ENCODE measurements around the gene SDHC.
A peak's percentile ranks its signal among the peaks of the same experiment; 100 is the strongest.
"Not testable (repeated sequence)": the region's sequence is repeated elsewhere in the genome, so short reads cannot be mapped to it uniquely, and the experiment has no call there.

Gene SDHC

DNA sequence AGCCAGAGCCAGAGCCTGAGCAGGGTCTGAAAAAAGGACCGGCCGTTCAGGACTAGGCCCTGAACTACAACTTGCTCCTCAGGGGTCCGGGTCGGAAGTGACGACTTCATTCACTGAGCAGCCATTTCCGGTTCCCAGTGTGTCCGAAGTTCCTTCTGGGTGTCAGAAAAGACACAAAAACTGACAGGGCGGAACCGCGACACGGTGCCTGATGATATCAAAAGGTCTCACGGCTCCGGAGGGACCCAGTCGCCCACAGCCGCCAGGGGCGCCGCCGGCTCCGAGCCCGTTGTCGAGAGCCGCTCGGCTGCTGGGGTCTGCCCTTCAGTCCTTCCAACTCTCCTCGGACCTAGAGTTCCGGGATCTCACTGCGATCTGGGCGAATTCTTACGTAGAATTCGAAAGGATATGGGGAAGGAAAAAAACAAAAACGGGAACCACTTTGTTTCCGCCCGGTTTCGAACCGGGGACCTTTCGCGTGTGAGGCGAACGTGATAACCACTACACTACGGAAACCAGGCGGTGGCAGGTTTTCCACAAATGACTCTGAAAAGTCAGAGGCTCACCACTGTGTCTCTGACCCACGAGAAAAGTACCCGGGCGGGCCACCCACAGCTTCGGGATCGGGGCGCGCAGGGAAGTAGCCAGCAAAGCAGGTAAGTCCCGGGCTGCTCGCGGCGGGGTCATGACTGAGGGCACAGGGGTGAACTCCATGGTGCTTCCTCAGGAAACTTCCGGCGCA, 85.2 kb downstream of the SDHC start:
- peak; percentile 89 for DNase-seq
- Mint-ChIP-seq H3K27me3 (ENCODE audit: low read depth, poor library complexity) (peaks cover 41% of the 10 kb centered on the region), H3K4me3 (peak overlapping the region; percentile 97), H3K9me3 (peaks cover 22% of the 10 kb centered on the region), H3K4me1 (peaks cover 17% of the 10 kb centered on the region), H3K27ac (peak overlapping the region; percentile 99), H3K36me3 (ENCODE audit: low read depth) (peaks cover 9% of the 10 kb centered on the region)
- TF ChIP-seq, protein P1, sequence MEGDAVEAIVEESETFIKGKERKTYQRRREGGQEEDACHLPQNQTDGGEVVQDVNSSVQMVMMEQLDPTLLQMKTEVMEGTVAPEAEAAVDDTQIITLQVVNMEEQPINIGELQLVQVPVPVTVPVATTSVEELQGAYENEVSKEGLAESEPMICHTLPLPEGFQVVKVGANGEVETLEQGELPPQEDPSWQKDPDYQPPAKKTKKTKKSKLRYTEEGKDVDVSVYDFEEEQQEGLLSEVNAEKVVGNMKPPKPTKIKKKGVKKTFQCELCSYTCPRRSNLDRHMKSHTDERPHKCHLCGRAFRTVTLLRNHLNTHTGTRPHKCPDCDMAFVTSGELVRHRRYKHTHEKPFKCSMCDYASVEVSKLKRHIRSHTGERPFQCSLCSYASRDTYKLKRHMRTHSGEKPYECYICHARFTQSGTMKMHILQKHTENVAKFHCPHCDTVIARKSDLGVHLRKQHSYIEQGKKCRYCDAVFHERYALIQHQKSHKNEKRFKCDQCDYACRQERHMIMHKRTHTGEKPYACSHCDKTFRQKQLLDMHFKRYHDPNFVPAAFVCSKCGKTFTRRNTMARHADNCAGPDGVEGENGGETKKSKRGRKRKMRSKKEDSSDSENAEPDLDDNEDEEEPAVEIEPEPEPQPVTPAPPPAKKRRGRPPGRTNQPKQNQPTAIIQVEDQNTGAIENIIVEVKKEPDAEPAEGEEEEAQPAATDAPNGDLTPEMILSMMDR (IDR thresholded peaks at IDR 0.05) = peak; percentile 54

DNA sequence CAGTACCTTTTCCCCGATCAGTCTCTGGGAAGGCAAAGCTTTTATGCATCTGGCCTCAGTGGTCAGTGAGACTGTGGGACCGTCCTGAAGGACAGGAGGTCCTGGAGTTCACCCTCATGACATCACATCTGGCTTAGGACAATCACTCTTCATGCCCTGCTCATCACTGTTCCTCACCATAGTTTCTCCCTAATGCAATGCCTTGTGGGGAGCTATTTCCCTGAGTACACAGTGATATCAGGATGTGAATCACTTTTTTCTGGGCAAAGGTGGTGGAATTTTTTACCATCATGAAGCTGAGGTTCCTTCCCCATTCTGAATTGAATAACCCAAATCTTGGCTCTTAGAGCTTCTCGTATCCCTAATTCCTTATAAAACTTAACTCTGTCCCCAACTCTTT, 88.3 kb downstream of the SDHC start:
- Mint-ChIP-seq H3K4me1 (peaks cover 20% of the 10 kb centered on the region), H3K4me3 (peak overlapping the region; percentile 11)
- TF ChIP-seq, protein P1 (IDR thresholded peaks at IDR 0.05) = no peak

DNA sequence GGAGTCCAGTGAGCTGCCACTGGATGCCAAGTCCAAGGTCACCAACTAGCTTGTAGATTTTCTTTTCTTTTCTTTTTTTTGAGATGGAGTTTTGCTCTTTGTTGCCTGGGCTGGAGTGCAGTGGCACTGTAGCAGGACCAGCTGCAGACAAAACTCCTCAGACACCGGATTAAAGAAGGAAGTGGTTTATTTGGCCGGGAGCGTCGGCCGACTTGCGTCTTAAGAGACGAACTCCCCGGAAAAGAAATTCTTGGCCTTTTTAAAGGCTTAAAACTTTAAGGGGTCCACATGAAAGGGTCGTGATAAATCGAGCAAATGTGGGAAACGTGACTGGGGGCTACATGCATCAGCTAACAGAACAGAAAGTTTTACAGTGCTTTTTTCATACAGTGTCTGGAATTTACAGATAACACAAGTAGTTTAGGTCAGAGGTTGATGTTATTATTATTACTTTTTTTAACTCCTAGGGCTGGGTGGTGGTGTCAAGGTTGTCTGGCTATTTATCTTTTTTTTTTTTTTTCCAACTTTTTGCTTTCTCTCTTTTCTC, 89.9 kb downstream of the SDHC start:
- peaks cover 44% of the 10 kb centered on the region for H3K27me3 Mint-ChIP-seq (ENCODE audit: low read depth, poor library complexity)
- TF ChIP-seq, protein P1 (IDR thresholded peaks at IDR 0.05) = no peak
- H3K9me3 Mint-ChIP-seq = peaks cover 23% of the 10 kb centered on the region
- peaks cover 31% of the 10 kb centered on the region for H3K4me1 Mint-ChIP-seq
- DNase-seq = no peak
- H3K27ac Mint-ChIP-seq = no peak overlapping the region
- H3K36me3 Mint-ChIP-seq (ENCODE audit: low read depth) = peaks cover 9% of the 10 kb centered on the region
- H3K4me3 Mint-ChIP-seq = no peak overlapping the region

More for the DNA sequence above, 88.3 kb downstream of the SDHC start:
- DNase-seq = no peak
- H3K36me3 Mint-ChIP-seq (ENCODE audit: low read depth) = peaks cover 9% of the 10 kb centered on the region
- no peak overlapping the region for H3K27ac Mint-ChIP-seq
- peaks cover 23% of the 10 kb centered on the region for H3K9me3 Mint-ChIP-seq
- H3K27me3 Mint-ChIP-seq (ENCODE audit: low read depth, poor library complexity) = peaks cover 44% of the 10 kb centered on the region

DNA sequence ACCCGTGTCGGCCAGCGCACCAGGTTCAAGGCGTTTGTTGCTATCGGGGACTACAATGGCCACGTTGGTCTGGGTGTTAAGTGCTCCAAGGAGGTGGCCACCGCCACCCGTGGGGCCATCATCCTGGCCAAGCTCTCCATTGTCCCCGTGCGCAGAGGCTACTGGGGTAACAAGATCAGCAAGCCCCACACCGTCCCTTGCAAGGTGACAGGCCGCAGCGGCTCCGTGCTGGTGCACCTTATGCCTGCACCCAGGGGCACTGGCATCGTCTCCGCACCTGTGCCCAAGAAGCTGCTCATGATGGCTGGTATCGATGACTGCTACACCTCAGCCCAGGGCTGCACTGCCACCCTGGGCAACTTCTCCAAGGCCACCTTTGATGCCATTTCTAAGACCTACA, 92.4 kb downstream of the SDHC start:
- Mint-ChIP-seq H3K4me1 (peaks cover 31% of the 10 kb centered on the region), H3K36me3 (ENCODE audit: low read depth) (peaks cover 11% of the 10 kb centered on the region), H3K27me3 (ENCODE audit: low read depth, poor library complexity) (peaks cover 36% of the 10 kb centered on the region), H3K9me3 (peaks cover 27% of the 10 kb centered on the region)
- H3K27ac Mint-ChIP-seq, H3K4me3 Mint-ChIP-seq, DNase-seq: not testable (repeated sequence)

DNA sequence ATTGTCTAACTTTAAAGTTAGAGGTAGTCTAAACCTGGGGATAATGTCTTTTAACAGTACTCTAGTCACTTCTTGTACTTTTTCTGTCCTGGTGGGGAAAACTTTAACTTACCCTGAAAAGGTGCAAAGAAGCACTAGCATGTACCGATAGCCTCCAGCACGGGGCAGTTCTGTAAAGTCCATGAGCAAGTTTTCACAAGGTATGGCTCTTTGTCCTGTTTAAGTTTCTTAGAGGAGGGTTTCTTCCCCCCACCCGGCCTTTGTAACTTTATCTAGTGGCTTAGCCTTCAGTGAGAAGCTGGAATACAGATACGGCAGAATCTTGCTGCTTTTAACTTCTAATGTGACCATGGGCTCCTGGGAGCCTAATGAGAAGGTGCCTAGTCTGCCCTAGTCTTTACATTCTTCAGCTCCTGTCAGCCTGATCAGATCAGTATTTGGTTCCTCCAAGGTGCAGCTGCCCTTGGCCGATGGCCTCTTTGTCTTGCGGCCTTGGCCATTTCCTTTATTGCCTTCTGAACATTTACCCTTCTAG, 93.3 kb downstream of the SDHC start:
- peaks cover 31% of the 10 kb centered on the region for H3K4me1 Mint-ChIP-seq
- no peak overlapping the region for H3K4me3 Mint-ChIP-seq
- H3K36me3 Mint-ChIP-seq (ENCODE audit: low read depth) = peaks cover 11% of the 10 kb centered on the region
- TF ChIP-seq, protein P1 (IDR thresholded peaks at IDR 0.05) = no peak
- peaks cover 27% of the 10 kb centered on the region for H3K9me3 Mint-ChIP-seq
- DNase-seq = no peak
- no peak overlapping the region for H3K27ac Mint-ChIP-seq
- H3K27me3 Mint-ChIP-seq (ENCODE audit: low read depth, poor library complexity) = peaks cover 31% of the 10 kb centered on the region

DNA sequence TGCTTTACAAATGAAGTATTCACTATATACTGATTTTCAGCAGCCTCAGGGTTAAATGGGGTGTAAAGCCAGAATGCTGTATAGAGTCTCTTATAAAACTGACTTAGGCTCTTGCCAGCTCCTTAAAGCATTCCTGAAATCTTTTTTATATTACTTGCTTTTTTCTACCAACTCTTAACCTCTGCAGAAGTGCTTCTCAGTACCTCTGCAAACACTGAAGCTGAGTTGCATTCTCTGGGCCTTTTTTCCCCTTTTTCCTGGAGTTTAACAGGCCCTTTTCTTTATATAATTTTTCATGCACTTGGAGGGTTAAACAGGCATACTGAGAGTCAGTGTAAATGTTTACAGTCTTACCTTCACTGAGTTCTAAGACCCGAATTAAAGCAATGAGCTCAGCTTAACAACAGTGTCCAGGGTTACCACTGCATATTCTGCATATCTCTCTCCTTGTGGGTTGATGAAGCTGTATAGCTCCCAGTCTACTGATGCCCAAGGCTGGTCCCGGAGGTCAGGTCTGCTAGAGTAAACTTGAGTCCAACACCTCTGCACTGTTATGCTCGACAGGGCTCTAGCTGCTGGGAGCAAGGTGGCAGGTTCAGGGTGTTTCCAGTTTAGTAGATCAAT, 94.4 kb downstream of the SDHC start:
- Mint-ChIP-seq H3K27me3 (ENCODE audit: low read depth, poor library complexity) (peaks cover 25% of the 10 kb centered on the region), H3K36me3 (ENCODE audit: low read depth) (peaks cover 11% of the 10 kb centered on the region), H3K27ac (no peak overlapping the region), H3K9me3 (peaks cover 24% of the 10 kb centered on the region), H3K4me1 (peaks cover 31% of the 10 kb centered on the region), H3K4me3 (peak overlapping the region; percentile 33)
- no peak for DNase-seq
- TF ChIP-seq, protein P1 (IDR thresholded peaks at IDR 0.05) = no peak

DNA sequence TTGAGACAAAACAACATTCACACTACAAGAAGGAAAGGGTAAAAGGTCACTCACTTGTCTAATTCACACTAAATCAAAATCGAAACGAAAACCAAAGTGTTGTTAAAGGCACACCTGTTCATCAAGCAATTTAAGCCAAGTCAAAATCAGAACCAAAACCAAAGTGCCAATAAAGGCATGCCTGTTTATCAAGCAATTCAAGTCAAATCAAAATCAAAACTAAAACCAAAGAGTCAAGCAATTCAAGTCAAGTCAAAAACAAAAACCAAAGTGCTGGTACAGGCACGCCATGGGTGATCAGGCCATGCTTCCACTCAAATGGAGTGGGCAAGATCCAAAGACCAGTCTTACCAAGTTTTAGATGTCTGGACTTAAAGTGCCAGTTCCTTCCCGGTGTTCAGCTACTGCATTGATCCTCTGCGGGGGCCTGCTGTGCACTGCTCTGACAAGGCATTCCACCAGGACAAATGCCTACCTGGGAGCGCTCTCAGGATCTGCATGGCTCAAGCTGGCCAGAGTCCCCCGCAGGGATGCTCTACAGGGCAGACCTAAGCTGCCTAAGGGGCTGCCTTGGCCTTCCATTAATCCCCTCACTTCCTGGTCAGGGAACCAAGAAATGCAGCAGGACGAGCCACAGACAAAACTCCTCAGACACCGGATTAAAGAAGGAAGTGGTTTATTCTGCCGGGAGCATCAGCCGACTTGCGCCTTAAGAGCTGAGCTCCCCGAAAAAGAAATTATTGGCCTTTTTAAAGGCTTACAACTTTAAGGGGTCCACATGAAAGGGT, 95.9 kb downstream of the SDHC start:
- DNase-seq, H3K27ac Mint-ChIP-seq: not testable (repeated sequence)
- Mint-ChIP-seq H3K4me3 (peak overlapping the region; percentile 36), H3K9me3 (peaks cover 14% of the 10 kb centered on the region), H3K4me1 (peaks cover 31% of the 10 kb centered on the region), H3K36me3 (ENCODE audit: low read depth) (peaks cover 11% of the 10 kb centered on the region), H3K27me3 (ENCODE audit: low read depth, poor library complexity) (peaks cover 21% of the 10 kb centered on the region)

DNA sequence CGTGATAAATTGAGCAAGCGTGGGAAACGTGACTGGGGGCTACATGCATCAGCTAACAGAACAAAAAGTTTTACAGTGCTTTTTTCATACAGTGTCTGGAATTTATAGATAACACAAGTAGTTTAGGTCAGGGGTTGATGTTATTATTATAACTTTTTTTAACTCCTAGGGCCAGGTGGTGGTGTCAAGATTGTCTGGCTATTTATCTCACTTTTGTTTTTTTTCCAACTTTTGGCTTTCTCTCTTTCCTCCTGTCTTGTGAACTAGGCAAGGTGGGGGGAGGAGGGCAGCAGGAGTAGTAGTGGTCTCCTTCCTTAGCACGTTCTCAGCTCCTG, 96.4 kb downstream of the SDHC start:
- H3K36me3 Mint-ChIP-seq (ENCODE audit: low read depth) = peaks cover 11% of the 10 kb centered on the region
- peaks cover 31% of the 10 kb centered on the region for H3K4me1 Mint-ChIP-seq
- not testable (repeated sequence) for H3K27ac Mint-ChIP-seq, DNase-seq
- H3K27me3 Mint-ChIP-seq (ENCODE audit: low read depth, poor library complexity) = peaks cover 17% of the 10 kb centered on the region
- H3K4me3 Mint-ChIP-seq = peak overlapping the region; percentile 36
- H3K9me3 Mint-ChIP-seq = peaks cover 14% of the 10 kb centered on the region
